ENCODE measurements around the gene GARIN5B.

The GARIN5B gene

GRCh38 chr19:55384920-55385723, 22.1 kb upstream of the GARIN5B start:
- Mint-ChIP-seq H3K27me3 (no peaks in the 10 kb centered on the region), H3K4me3 (peak overlapping the region; percentile 97), H3K27ac (ENCODE audit: low read depth) (peak overlapping the region; percentile 99), H3K4me1 (peaks cover 78% of the 10 kb centered on the region), H3K36me3 (ENCODE audit: insufficient read depth) (peaks cover 42% of the 10 kb centered on the region), H3K9me3 (no peaks in the 10 kb centered on the region)
- DNase-seq (ENCODE audit: low spot score in 2 of 2): peak; percentile 92 to 94
- peak; percentile 81 for ATAC-seq (replicated peaks; ENCODE audit: extremely low read depth, poor library complexity, severe bottlenecking)

DNA sequence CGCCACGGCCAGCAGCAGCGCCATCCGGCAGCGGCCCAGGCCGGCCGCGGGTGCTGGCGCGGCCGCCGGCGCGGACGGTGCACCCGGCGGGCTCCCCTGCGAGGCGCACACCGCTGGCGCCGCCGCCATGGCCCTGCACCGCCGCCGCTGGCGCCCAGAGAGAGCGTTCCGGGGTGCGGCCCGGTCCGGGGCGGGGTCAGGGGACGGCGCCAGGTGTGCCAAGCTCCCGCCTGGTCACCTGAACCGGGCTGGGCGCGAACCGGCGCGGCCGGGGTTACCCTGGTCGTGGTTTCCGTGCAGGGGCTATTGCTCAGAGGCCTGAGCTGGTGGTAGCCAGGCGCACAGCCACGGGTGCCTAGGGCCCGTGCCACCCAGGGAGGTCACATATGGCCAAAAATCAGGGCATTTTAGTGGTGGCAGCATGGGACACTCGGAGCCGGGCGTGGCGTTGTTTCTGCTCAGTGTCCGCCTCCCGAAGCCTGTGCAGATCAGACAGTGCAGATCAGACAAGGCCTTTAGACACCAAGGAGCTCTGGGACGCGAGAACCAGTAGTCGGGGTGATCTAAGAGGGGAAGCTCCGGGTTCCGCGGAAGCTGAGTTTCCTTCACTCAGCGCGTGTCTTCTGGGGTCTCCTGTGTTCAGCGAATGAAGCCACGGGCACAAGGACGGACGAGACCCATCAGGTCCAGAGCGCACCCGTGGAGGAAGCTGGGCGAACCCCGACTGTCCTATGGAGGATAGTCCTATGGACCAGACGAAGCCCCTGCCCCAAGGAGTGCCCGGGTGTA, 21.3 kb upstream of the GARIN5B start, which contains the start of gene TMEM238:
Gene TMEM238 (minus strand): TSS at position 162 of the 789 bp plus-strand sequence. CDS start 33 bp downstream, at position 129.
- peak within 1 kb of the TSS; percentile 99 for H3K27ac Mint-ChIP-seq (ENCODE audit: low read depth)
- H3K4me1 Mint-ChIP-seq: peaks cover 70% of the 10 kb centered on the region
- DNase-seq (ENCODE audit: low spot score in 2 of 2) (peak in 1 of 2 donors; percentile 21), ATAC-seq (replicated peaks; ENCODE audit: extremely low read depth, poor library complexity, severe bottlenecking) (no peak)
- no peaks in the 10 kb centered on the region for H3K9me3 Mint-ChIP-seq
- peak within 1 kb of the TSS; percentile 97 for H3K4me3 Mint-ChIP-seq
- H3K27me3 Mint-ChIP-seq: no peaks in the 10 kb centered on the region
- peaks cover 38% of the 10 kb centered on the region for H3K36me3 Mint-ChIP-seq (ENCODE audit: insufficient read depth)

DNA sequence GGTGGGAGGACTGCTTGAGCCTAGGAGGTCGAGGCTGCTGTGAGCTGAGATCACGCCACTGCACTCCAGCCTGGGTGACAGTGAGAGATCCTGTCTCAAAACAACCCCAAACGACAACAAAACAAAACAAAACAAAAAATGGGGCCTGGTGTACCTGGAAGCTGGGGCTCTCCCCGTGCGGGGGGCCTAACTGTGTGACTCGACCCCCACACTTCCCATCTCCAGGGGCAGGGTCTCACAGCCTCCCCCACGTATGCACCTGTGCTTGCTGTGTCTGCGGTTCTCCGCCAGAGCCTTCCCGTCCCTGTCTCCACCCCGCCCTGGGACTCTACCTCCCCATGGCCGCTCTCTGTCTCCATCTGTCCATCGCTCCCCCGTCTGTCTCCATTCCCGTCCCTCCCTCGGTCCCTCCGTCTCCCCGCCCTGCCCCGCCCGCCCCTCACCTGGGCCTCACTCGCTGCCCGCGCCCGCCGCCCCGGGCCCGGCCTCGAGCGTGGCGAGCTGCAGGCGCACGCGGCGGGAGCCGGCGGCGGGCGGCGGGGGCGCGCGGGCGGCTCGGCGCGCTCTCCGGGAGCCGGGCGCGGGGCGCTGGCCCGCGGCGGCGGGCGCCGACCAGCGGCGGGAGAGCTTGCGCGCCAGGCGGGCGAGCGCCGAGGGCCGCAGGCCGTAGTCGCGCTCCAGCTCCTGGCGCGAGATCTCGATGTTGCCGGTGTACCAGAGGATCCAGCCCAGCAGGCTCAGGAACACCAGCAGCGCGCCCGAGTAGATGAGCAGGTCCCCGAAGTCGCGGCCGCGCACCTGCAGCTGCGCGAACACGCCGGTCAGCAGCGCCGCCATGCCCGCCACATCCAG, 20.4 kb upstream of the GARIN5B start:
- H3K27me3 Mint-ChIP-seq: no peaks in the 10 kb centered on the region
- peaks cover 62% of the 10 kb centered on the region for H3K4me1 Mint-ChIP-seq
- H3K9me3 Mint-ChIP-seq: no peaks in the 10 kb centered on the region
- H3K27ac Mint-ChIP-seq (ENCODE audit: low read depth): peak overlapping the region; percentile 79
- DNase-seq (ENCODE audit: low spot score in 2 of 2): no peak
- ATAC-seq (replicated peaks; ENCODE audit: extremely low read depth, poor library complexity, severe bottlenecking): no peak
- peaks cover 31% of the 10 kb centered on the region for H3K36me3 Mint-ChIP-seq (ENCODE audit: insufficient read depth)
- peak overlapping the region; percentile 97 for H3K4me3 Mint-ChIP-seq

DNA sequence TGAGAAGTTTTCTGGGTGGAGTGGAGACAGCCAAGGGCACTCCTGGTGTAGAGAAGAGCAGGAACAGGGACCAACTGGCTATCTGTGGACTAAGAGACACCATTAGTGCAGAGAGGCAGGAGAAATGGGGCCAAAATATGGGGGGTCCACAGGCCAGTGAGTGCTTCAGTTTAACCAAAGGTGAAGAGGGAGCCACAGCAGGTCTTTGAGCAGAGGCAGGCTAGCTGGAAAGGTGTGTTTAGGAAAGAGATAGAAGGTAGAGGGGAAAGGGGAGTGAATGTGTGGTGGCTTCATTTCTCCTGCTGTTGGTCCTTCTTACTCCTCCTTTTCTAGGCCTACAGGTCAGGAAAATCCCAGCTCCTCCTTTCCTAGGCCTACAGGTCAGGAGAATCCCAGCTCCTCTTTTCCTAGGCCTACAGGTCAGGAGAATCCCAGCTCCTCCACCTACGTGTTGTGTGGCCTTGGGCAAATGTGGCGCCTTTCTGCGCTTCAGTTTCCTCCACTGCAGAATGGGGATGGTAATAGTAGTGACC, 19.5 kb upstream of the GARIN5B start:
- peaks cover 24% of the 10 kb centered on the region for H3K36me3 Mint-ChIP-seq (ENCODE audit: insufficient read depth)
- peak overlapping the region; percentile 79 for H3K27ac Mint-ChIP-seq (ENCODE audit: low read depth)
- no peaks in the 10 kb centered on the region for H3K27me3 Mint-ChIP-seq
- no peaks in the 10 kb centered on the region for H3K9me3 Mint-ChIP-seq
- DNase-seq (ENCODE audit: low spot score in 2 of 2): no peak
- H3K4me3 Mint-ChIP-seq: peak overlapping the region; percentile 97
- peaks cover 53% of the 10 kb centered on the region for H3K4me1 Mint-ChIP-seq
- no peak for ATAC-seq (replicated peaks; ENCODE audit: extremely low read depth, poor library complexity, severe bottlenecking)

DNA sequence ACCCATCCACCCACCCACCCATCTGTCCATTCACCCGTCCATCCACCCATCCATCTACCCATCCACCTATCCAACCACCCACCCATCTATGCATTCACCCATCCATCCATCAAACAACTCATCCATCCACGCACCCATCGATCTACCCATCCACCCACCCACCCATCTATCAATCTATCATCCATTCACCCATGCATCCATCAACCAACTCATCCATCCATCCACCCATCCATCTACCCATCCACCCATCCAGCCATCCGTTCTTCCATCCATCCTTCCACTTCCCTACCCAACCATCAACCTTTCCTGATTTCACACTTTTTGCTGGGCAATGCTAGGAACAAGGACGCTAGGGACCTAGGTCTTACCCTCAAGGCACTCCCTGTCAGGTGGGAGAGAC, 19.0 kb upstream of the GARIN5B start:
- Mint-ChIP-seq H3K4me3 (peak overlapping the region; percentile 97), H3K9me3 (no peaks in the 10 kb centered on the region), H3K27me3 (no peaks in the 10 kb centered on the region), H3K4me1 (peaks cover 47% of the 10 kb centered on the region), H3K36me3 (ENCODE audit: insufficient read depth) (peaks cover 20% of the 10 kb centered on the region), H3K27ac (ENCODE audit: low read depth) (peak overlapping the region; percentile 79)
- no peak for DNase-seq (ENCODE audit: low spot score in 2 of 2)
- ATAC-seq (replicated peaks; ENCODE audit: extremely low read depth, poor library complexity, severe bottlenecking): no peak

GRCh38 chr19:55379174-55379573, 16.1 kb upstream of the GARIN5B start:
- peaks cover 22% of the 10 kb centered on the region for H3K4me1 Mint-ChIP-seq
- H3K36me3 Mint-ChIP-seq (ENCODE audit: insufficient read depth): peaks cover 2% of the 10 kb centered on the region
- H3K4me3 Mint-ChIP-seq: no peak overlapping the region
- H3K27ac Mint-ChIP-seq (ENCODE audit: low read depth): peak overlapping the region; percentile 8
- DNase-seq (ENCODE audit: low spot score in 2 of 2) (no peak), ATAC-seq (replicated peaks; ENCODE audit: extremely low read depth, poor library complexity, severe bottlenecking) (no peak)
- no peaks in the 10 kb centered on the region for H3K9me3 Mint-ChIP-seq
- peaks cover 14% of the 10 kb centered on the region for H3K27me3 Mint-ChIP-seq

- H3K4me3 Mint-ChIP-seq: no peak overlapping the region
- H3K9me3 Mint-ChIP-seq: no peaks in the 10 kb centered on the region
- no peak for DNase-seq (ENCODE audit: low spot score in 2 of 2)
- ATAC-seq (replicated peaks; ENCODE audit: extremely low read depth, poor library complexity, severe bottlenecking): no peak
- peaks cover 19% of the 10 kb centered on the region for H3K4me1 Mint-ChIP-seq
- H3K27me3 Mint-ChIP-seq: peaks cover 25% of the 10 kb centered on the region
- H3K36me3 Mint-ChIP-seq (ENCODE audit: insufficient read depth): peaks cover 2% of the 10 kb centered on the region
- no peak overlapping the region for H3K27ac Mint-ChIP-seq (ENCODE audit: low read depth)
Observed at GRCh38 chr19:55377356-55378131, 14.5 kb upstream of the GARIN5B start.

- H3K9me3 Mint-ChIP-seq: no peaks in the 10 kb centered on the region
Observed at GRCh38 chr19:55376241-55376933, 13.3 kb upstream of the GARIN5B start, which contains the start of gene TMEM190. TMEM190 (plus strand) TSS chr19:55376826; CDS start chr19:55376854, 28 bp downstream.

GRCh38 chr19:55373993-55374757, 11.1 kb upstream of the GARIN5B start:
- Mint-ChIP-seq H3K4me3 (no peak overlapping the region), H3K9me3 (no peaks in the 10 kb centered on the region), H3K36me3 (ENCODE audit: insufficient read depth) (peaks cover 4% of the 10 kb centered on the region), H3K4me1 (peaks cover 11% of the 10 kb centered on the region), H3K27me3 (peaks cover 56% of the 10 kb centered on the region), H3K27ac (ENCODE audit: low read depth) (no peak overlapping the region)
- ATAC-seq (replicated peaks; ENCODE audit: extremely low read depth, poor library complexity, severe bottlenecking) (no peak), DNase-seq (ENCODE audit: low spot score in 2 of 2) (no peak)

More at GRCh38 chr19:55376241-55376933, 13.3 kb upstream of the GARIN5B start, which contains the start of gene TMEM190:
- Mint-ChIP-seq H3K27me3 (peaks cover 37% of the 10 kb centered on the region), H3K4me3 (no peak within 1 kb of the TSS), H3K27ac (ENCODE audit: low read depth) (no peak within 1 kb of the TSS), H3K36me3 (ENCODE audit: insufficient read depth) (peaks cover 4% of the 10 kb centered on the region), H3K4me1 (peaks cover 7% of the 10 kb centered on the region)
- ATAC-seq (replicated peaks; ENCODE audit: extremely low read depth, poor library complexity, severe bottlenecking) (no peak), DNase-seq (ENCODE audit: low spot score in 2 of 2) (no peak)

GRCh38 chr19:55373306-55373992, 10.4 kb upstream of the GARIN5B start:
- H3K27ac Mint-ChIP-seq (ENCODE audit: low read depth): no peak overlapping the region

More at GRCh38 chr19:55373306-55373992, 10.4 kb upstream of the GARIN5B start:
- H3K4me1 Mint-ChIP-seq: peaks cover 11% of the 10 kb centered on the region
- ATAC-seq (replicated peaks; ENCODE audit: extremely low read depth, poor library complexity, severe bottlenecking): no peak
- H3K36me3 Mint-ChIP-seq (ENCODE audit: insufficient read depth): peaks cover 4% of the 10 kb centered on the region
- no peak for DNase-seq (ENCODE audit: low spot score in 2 of 2)
- H3K9me3 Mint-ChIP-seq: no peaks in the 10 kb centered on the region
- H3K4me3 Mint-ChIP-seq: no peak overlapping the region
- peaks cover 56% of the 10 kb centered on the region for H3K27me3 Mint-ChIP-seq

All from central memory CD8-positive, alpha-beta T cell (primary cell).